Embryonic facial prominence (tissue), 1 donor: Measurements from ENCODE around the gene OTOG.

Source experiments
- DNase-seq: peaks from one replicate; pipeline ENCODE4 v3.0.0-alpha.2; 2016; ENCODE audit errors: extremely low spot score

OTOG gene, protein sequence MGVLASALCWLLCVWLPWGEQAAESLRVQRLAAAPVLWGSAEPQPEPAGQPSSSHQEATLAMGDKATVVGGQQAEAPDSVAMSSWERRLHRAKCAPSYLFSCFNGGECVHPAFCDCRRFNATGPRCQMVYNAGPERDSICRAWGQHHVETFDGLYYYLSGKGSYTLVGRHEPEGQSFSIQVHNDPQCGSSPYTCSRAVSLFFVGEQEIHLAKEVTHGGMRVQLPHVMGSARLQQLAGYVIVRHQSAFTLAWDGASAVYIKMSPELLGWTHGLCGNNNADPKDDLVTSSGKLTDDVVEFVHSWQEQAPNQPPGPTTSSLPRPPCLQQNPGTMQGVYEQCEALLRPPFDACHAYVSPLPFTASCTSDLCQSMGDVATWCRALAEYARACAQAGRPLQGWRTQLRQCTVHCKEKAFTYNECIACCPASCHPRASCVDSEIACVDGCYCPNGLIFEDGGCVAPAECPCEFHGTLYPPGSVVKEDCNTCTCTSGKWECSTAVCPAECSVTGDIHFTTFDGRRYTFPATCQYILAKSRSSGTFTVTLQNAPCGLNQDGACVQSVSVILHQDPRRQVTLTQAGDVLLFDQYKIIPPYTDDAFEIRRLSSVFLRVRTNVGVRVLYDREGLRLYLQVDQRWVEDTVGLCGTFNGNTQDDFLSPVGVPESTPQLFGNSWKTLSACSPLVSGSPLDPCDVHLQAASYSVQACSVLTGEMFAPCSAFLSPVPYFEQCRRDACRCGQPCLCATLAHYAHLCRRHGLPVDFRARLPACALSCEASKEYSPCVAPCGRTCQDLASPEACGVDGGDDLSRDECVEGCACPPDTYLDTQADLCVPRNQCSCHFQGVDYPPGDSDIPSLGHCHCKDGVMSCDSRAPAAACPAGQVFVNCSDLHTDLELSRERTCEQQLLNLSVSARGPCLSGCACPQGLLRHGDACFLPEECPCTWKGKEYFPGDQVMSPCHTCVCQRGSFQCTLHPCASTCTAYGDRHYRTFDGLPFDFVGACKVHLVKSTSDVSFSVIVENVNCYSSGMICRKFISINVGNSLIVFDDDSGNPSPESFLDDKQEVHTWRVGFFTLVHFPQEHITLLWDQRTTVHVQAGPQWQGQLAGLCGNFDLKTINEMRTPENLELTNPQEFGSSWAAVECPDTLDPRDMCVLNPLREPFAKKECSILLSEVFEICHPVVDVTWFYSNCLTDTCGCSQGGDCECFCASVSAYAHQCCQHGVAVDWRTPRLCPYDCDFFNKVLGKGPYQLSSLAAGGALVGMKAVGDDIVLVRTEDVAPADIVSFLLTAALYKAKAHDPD (N-terminal part only)

DNA sequence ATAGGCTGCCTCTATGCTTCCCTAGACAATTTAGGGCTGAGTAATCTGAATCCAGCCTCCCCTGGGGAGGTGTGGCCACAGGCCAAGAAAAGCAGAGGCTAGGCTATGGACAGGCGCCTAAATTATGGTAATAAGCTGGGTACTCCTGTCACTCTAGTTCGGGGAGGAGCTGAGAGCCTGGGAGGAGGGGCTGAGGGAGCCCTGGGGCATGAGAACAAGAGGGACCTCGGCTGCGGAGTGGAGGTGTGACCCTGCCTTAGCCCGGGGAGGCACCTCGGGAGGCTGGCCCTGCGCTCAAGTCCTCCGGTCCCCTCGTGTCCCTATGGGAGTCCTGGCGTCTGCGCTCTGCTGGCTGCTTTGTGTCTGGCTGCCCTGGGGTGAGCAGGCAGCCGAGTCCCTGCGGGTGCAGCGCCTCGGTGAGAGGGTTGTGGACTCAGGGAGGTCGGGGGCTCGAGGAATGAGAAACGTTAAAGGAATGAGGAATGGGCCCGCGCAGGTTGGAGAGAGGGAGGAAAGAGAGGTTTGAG, at the start of gene OTOG:
OTOG (plus strand) TSS at position 209 of the 527 bp plus-strand sequence; CDS start at position 323, 114 bp downstream.
- DNase-seq = no peak

DNA sequence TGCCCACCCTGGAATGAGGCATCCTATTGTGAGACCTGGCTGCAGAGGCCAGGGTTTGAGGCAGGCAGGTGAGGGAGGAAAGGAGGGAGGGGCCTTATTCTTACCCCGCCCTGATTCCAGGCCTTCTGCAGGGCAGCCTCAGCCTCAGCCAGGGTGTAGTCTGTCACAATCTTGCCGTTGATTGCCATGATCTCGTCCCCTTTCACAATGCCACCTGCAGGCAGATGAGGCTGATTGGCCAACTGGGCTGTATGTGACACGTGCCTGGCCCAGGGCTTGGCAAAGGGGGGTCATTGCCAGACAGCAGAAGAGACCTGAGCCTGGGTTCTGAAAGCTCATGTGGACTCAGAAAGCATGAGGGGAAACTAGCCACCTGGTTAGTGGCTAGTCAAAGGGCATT, 49.0 kb upstream of the OTOG start:
- no peak for DNase-seq

- DNase-seq = no peak
Observed at GRCh38 chr11:17498475-17498874, 48.6 kb upstream of the OTOG start.

- DNase-seq = no peak
Observed at GRCh38 chr11:17500673-17501072, 46.4 kb upstream of the OTOG start.

DNA sequence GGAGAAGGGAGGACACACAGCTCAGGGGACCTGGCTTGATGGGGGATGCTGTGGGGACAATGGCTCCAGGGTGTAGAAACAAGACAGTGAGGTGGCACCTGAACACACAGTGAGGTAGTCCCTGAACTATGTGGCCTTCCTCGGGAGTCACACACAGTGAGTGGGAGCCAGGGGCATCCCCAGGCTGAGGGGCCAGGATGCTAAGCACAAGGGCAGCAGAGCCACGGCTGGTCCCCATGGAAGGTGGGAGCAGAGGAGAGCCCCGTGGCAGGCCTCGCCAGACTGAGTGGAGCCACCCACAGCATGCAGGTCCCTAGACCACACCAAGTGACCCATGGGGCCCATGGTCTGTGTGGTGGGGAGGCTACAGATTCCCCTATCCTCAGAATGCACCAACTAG, 44.4 kb upstream of the OTOG start:
- DNase-seq = no peak

DNA sequence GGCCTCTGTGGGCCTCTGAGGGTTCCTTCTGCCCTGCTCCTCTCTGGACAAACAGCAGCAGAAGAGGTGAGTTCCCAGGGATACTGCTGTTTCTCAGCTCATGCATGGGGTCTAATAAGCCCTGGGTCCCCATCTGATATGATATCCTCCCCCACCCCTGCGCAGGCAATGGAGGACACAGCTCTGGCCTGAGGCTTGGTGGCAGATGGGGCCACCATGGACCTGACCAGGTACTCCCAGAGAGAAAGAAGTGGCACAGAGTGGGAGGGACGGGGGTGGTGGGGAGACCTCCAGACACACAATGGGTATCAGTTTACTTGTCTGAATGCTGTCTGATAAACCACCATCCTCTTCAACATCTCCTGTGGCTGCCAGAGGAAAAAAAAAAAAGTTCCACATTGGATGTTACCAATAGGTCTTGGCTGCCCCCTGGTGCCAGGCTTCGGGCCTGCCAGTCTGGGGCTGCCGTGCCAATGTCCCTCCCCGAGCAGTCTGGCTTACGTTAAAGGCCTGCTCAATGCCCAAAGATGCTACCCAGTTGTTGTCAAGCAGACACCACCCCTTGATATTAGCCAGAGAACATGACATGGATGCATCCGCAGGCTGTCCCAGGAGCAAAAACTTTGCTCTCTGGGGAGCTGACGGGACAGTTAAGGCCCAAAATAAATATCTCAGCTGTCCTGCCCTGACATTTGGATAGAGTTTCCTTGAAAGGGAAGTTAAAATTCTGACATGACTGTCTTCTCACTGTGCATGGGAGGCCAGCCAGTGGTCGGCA, 42.5 kb upstream of the OTOG start:
- no peak for DNase-seq

DNA sequence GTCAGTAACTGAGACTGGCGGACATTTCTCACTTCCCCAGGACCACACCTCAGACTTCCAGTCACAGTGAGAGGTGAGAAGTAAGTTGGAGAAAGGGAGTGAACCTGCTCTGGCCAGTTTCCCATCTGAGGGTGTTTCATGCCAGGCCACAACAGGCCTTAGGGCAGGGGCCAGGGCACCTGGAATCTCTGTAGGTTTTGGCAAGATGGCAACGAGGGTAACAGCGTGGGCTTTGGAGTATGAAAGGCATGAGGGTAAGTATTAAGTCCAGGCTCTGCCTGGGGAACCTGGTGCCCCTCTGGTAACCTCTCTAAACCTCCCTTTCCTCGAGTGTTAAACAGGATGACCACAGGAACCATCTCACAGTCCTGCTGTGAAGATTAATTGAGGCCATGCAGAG, 41.9 kb upstream of the OTOG start:
- DNase-seq = no peak

DNA sequence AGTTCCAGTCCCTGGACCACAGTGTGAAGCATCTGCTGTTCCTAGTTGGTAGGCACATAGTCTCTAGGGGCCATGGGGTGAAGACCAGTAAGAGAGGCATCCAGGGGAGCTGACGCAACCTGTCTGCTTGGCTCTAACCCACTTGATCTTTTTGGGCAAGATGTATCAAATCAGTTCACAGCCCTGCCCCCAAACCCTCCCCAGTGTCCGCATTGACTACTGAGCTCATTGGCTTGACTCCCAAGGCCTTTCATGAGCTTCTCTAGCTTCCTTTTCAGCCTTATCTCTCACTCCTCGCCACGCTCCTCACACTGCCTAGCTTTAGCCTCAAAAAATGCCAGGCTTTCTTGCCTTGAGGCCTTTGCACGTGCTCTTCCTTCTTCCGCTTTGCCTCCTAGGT, 40.7 kb upstream of the OTOG start:
- no peak for DNase-seq

DNA sequence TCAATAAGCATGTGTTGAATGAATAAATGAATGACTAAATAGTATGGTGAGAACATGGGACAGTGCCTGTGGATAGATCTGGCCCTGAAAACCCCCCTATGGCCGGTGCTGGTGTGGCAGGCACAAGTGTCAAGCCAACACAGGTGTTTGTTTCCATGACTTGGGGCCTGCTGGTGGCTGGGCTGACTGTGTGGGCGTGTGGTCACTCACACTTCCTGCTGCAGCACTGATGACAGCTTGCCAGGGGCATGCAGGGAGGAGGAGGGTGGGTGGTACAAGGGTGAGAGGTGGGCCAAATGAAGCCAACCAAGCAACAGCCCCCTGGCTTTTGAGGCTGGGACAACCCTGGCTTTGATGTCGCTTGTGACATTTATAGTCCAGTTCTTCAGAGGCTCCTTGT, 40.1 kb upstream of the OTOG start:
- no peak for DNase-seq

DNA sequence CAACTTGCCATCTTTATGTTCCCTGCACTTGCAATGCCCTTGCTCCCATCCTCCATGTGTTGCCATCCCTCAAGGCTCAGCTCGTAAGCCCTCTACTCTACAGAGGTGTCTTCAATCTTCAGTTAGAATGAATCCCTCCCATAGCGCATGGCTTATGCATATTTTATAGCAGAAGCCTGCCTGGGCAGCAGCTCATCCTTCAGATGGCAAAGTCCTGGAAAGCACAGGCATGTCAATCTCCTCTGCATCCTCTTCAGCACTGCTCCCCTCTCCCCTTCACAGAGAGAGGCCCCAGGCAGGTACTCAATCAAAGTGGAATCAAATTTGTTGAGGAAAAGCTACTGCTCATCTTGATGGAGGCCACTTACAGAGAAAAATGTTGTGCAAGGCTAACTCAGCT, 39.3 kb upstream of the OTOG start:
- no peak for DNase-seq

GRCh38 chr11:17508306-17508705, 38.8 kb upstream of the OTOG start:
- DNase-seq = no peak

- no peak for DNase-seq
Observed at GRCh38 chr11:17508791-17509190, 38.3 kb upstream of the OTOG start.

DNA sequence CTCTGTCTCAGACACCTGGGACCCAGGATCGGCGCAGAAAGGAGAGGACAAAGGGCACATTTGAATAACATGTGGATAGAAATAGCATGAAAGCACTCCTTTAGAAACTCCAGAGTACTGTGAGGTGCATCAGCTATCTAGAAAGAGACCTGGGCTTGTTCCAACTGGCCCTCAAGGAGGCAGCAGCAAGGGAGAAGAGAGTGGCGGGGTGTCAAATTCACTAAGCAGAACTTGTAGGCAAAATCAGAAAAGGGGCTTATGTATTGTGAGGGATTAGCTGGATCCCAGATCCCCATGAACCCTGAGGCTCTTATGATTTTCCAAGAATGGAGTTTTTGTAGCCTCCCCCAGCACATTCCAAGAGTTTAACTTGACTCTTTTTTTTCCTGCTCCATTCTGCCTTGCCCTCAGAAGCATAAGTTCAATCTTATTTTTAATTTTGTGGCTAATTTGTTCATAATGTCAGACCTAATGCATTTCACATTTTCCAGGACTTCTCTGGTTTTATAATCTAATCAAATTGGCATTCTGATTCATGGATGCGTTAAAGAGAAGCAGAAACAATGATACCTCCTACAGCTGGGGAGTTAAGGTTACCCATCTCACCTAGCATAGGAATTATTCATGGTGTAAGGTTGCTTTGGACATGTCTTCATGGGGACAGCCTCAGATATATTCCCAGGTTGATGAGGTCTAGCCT, 36.4 kb upstream of the OTOG start:
- no peak for DNase-seq

GRCh38 chr11:17511571-17511970, 35.5 kb upstream of the OTOG start:
- DNase-seq = no peak

GRCh38 chr11:17512101-17512500, 35.0 kb upstream of the OTOG start:
- DNase-seq = no peak

DNA sequence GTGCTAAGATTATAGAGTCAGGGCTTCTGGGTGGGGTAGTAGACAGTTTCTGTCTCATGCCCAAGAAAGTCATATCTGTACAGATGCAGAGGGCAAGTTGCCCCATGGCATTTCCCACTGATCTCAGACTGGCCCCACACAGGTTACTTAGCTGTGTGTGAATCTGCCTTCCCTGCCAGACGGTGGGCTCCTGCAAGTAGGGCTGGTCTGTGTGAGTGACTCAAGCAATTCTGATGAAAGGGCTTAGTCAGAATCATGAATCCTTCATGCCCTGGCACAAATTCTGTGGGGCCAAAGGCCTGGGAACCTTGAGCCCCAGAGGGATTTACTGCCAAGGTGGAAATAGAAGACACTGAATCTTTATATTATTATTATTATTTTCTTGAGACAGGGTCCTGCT, 33.2 kb upstream of the OTOG start:
- DNase-seq = no peak

DNA sequence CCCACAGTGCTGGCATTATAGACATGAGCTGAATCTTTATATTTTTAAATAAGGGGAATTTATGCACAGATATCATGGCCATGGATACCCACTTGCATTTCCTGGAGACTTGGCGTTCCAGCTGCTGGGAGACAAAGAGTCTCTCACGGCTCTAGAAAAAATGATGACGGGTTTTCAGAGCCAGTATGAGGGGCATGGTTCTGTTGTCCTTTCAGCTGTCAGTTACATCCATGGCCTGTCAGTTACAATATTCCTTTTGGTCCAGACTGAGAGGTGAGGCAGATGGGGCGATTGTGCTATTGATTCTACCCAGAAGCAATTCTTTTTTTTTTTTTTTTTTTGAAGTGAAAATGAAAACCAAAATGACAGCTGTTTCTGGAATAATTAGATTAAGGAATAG, 32.6 kb upstream of the OTOG start:
- DNase-seq = no peak

DNA sequence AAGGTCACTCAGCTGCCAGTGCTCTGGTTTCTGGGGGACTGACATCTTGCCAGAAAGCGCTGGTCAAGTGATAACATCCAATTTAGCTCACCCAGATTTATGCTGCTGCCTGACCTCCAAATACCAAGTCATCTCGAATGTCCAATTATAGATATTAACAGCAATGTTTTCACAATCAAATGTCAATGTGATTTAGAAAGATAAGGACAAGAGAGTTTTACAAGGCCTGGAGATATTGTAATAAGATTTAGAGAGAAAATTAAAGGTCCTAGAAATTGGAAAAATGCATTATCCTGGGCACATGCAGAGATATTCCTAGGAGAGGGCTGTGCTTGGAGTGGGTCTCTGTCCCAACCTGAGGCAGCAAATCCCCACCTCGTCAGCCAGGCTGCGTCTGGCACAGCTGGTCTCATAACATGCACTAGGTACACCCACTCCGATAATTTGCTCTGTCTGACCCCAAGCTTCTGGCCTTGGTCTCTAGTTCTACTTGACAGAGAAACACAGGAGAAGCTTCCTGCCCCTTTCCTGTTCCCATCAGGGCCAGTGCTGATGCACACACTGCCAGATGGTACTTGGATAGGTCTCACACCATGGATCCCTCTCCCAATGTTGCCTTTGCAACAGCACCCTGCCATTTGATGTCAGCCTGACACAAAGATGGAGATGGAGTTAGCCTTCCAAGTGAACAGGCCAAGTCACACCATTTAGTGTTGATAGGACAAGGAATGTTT, 31.4 kb upstream of the OTOG start:
- no peak for DNase-seq

DNA sequence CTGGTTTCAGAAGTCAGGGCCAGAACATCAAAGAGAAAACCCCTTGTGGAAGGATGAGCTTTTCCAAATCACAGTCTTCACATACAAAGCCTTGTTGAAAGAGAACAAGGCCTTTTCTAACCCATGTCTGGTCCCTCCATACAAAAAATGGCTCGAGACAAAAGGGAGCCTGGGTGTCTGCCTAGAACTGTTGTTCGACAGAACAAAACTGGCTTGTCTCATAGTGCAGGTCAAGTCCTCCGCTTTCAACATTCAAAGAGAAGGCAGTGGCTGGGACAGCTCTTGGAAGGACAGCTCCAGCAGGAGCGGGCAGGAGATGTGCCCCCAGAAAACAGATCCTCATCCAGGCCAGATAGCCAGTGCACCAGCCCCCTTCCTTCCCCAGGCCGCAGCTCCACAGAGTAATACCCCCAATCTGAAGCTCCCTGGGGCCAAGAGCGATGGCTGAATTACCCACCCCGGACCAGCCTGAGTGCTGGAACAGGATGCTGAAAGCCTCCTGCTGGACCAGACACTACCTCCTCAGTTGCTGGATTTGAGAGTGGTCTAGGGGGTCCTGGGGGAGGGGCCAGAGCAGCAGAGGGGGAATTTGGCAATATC, 30.4 kb upstream of the OTOG start:
- no peak for DNase-seq
